Astrocyte of the hippocampus (primary cell): ENCODE data around the gene CPNE8.
"Not testable (repeated sequence)": the region's sequence is repeated elsewhere in the genome, so short reads cannot be mapped to it uniquely, and the experiment has no call there.

Source experiments
- DNase-seq: peaks from one replicate; pipeline ENCODE4 v3.0.0; 2011; ENCODE audit warnings: low read depth, low spot score

CPNE8 gene

DNA sequence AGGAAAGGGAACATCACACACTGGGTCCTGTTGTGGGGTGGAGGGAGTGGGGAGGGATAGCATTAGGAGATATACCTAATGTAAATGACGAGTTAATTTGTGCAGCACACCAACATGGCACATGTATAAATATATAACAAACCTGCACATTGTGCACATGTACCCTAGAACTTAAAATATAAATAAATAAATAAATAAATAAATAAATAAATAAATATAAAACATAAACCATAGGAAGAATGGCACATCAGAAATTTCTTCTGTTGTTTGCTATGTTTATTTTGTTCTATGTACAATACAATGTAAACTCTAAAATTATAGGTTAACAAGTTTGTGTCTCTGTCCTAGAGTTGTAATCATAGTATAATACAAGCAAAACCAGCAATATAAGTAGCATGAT is 162.9 kb downstream of the CPNE8 start:
- not testable (repeated sequence) for DNase-seq

- no peak for DNase-seq
Measured at GRCh38 chr12:38736821-38737220, 168.6 kb downstream of the CPNE8 start.

DNA sequence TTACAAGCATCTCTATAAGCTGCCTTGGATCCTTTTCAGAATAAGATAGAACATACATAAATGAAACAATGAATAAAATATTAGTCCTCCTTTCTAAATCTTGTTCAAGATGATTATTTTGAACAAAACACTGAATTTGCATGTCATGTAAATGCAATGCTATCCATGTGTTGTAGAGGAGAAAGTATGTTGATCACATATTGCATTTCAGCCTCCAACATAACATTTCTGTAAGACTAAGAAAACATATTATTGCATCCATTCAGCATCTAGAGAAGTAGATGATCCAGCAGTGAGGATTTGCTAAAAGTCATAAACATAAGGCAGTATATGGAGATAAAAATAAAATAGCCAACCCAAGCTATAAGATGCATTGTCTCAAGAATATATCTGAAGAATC is 172.6 kb downstream of the CPNE8 start:
- no peak for DNase-seq

DNA sequence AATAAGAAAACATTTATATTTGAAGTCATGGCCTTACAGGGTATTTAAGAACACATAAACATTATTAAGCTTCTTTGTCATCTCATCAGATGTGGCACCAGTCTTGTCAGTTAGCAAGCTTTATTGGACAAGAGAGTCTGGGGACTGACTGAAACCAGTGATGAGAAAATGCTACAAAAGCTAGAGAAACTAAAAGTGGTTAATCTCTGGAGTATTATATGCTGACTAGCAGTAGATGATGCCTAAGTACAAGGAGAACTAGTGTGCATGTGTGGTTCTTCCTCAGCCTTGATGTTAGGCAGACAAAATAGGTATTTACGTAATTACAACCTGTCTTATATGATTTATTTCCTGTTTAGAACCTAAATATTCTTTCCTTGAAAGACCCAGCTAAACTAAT is 176.5 kb downstream of the CPNE8 start:
- no peak for DNase-seq

DNA sequence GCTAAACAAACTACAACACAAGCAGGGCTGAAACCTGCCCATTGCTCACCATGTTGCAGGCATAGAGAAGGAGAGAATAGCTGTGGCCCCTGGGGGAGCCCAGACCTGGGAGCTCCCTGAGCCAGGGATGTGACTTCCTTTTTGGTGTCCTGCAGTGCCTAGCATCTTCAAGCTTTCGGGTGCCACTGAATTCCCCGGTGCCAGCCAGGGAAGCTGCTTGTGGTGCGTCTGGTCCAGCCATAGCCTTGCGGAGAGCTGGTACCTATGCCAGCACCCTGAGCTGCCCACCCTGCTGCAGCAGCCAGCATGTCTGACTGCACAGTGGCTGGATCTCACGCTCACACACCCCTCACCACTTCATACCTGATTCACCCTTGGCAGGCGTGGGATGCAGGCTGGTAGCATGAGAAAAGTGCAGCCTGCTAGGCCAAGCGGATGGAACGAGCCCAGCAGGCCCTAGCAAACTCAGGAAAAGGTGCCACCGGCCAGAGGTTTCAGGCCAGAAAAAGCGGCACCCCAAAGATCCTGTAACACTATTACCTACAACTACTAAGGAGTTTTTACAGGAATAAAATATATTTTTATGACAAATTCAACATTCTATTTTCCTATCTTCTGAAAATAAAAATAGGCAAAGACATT is 183.7 kb downstream of the CPNE8 start:
- DNase-seq = no peak

DNA sequence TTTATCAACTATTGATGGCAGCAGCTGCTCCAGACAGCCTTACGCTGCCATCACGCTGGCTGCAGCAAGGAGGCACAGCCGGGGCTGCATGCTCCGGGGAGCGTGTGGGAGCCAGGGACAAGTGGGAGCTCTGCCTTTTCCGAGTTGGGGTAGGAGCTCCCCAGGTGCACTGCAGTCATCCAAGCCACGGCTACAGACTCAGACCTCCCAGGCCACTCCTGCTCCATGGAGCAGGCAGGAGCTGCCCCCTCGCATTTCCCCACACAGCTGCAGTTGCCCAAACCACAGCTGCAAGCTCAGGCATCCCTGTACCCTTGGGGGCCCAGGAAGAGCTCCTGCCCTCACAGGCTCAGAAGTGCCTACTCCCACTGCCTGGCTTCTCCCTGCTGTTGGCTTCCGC is 184.7 kb downstream of the CPNE8 start:
- no peak for DNase-seq

GRCh38 chr12:38713294-38713693 is 192.1 kb downstream of the CPNE8 start:
- DNase-seq = no peak

- DNase-seq = no peak
Measured at GRCh38 chr12:38711054-38711453, 194.3 kb downstream of the CPNE8 start.

- no peak for DNase-seq
Measured at GRCh38 chr12:38708466-38708865, 196.9 kb downstream of the CPNE8 start.

DNA sequence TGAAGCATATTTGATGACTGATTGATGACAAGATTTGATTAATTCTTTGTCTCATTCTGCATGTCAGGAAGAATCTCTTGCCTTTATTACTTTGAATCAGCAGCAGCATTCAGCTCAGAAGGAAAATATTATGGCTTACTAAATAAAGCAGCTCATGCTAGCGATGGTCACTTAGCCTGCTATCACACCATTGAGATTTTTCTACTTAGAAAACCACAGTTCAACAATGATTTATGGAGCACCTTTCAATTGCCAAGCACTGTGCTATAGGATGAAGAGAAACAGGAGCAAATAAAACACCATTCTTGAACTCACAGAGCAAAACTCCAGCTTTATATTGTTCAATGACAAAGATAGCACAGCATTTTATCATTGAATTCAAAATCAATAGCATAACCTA is 197.7 kb downstream of the CPNE8 start:
- DNase-seq = no peak

DNA sequence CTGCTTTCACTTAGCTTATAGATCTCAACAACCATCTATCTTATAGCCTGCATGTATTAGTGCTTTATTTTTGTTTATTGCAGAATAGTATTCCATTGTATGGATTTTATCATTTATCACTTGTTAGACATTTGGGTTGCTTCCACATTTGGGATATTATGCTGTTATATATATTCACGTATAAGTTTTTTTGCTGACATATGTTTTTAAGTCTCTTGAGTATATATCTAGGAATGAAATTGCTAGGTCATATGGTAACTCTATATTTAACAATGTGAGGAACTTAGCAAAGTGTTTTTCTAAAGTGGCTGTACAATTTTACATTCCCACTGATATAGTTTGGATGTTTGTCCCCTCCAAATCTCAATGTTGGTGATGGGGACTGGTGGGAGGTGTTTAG is 208.1 kb downstream of the CPNE8 start:
- DNase-seq = no peak

DNA sequence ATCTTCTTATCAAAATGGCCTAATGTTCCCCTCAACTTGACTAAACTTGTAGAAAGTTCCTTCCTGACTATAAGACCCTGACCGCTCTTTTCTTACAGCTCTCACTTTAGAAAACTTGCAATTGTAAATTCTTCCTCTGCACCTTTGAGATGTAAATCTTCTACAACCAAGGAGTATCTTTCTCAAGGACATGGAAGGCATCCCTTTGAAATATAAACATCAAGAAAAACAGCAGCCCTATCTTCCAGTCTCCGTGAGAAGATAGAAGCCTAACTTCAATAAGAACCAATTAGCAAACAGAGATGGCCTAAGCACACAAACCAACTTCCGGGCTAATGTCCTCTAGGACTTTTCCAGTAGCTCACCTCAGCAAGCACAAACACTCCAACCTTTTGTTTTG is 210.3 kb downstream of the CPNE8 start:
- no peak for DNase-seq

DNA sequence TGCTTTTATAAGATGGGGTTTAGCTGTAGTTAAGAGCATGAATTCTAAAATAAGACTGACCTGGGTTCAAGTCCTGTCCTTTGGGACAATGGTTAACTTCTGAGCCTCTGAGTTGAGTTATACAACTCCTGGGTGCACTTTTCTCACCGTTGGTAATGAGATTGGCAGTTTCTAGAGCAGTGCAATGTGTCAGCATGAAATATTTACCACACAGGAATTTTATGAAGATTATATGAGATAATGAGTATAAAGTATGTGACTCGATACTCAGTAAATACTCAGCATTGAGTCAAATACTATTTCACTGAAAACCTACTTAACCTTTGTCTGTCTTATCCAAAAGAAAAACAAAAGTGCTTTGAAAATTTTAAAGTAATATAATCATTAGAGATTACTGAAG is 214.2 kb downstream of the CPNE8 start:
- no peak for DNase-seq

- DNase-seq = no peak
Measured at GRCh38 chr12:38690646-38691045, 214.7 kb downstream of the CPNE8 start.

GRCh38 chr12:38689704-38690103 is 215.7 kb downstream of the CPNE8 start:
- DNase-seq = no peak

- DNase-seq = no peak
Measured at GRCh38 chr12:38689195-38689594, 216.2 kb downstream of the CPNE8 start.

DNA sequence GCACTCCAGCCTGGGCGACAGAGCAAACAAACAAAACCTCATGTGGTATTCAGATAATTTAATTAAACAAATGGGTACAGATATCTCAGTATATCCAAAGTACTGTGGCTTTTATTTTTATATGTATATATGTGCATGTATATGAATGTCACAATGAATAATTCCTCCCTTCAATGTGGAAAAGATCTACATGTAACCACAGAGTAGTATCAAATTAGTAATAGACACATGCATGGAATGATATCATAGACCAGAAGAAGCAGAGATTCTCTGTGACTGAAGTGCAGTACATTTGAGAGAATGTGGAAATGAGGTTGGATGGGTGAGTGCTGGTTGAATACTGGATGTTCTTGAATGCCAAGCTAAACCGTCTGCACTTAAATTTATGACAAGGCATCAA is 222.9 kb downstream of the CPNE8 start:
- DNase-seq = no peak

- DNase-seq = no peak
Measured at GRCh38 chr12:38669530-38669929, 235.9 kb downstream of the CPNE8 start.

GRCh38 chr12:38669081-38669480 is 236.3 kb downstream of the CPNE8 start:
- DNase-seq = no peak

- DNase-seq = no peak
Measured at GRCh38 chr12:38666425-38666824, 239.0 kb downstream of the CPNE8 start.

- peak; percentile 11 for DNase-seq
Measured at GRCh38 chr12:38664661-38665269, 240.6 kb downstream of the CPNE8 start.

DNA sequence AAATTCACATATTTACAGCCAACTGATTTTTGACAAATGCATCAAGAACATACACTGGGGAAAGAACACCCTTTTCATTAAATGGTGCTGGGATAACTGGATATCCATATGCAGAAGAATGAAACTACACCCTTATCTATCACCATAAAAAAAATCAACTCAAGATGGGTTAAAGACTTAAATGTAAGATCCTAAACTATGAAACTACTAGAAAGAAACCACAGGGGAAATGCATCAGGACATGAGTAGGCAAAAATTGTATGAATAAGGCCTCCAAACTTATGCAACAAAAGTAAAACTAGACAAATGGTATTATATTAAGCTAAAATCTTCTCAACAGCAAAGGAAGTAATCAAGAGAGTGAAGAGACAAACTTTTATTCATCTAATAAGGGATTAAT is 242.6 kb downstream of the CPNE8 start:
- no peak for DNase-seq

GRCh38 chr12:38653650-38654049 is 251.7 kb downstream of the CPNE8 start:
- DNase-seq = no peak

DNA sequence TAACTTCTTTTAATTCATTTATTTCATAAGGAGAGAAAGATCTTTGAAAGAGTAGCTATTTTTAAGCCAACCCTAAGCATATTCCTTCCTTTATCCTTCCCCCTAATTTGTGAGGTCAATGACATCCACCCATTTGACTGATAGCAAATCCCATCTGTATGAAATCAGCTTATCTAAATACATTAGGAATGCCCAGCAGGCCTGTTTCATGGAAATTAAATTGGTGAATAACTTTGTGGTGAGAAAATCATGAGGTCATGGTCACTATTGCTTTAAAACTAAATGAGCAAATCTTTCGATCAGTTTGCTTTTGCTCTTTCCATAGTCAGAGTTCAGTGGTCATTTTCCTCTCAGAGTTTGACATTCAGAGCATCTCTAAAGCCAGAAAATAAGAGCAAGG is 256.6 kb downstream of the CPNE8 start:
- DNase-seq = no peak
